AG10803 (cell line): Measurements from ENCODE around the gene SMOC2.

Source experiments
- DNase-seq: peaks from one replicate; pipeline ENCODE4 v3.0.0; 2010; ENCODE audit warnings: low read depth
- H3K4me3 ChIP-seq: 2 replicates; pipeline ENCODE4 v1.5.1; 2011; ENCODE audit warnings: mild to moderate bottlenecking, low read length, control low read depth
- CTCF ChIP-seq: conservative IDR thresholded peaks from 2 replicates; pipeline ENCODE4 v1.5.1; 2011; ENCODE audit warnings: mild to moderate bottlenecking, low read length, control low read depth, inconsistent platforms

Gene SMOC2

GRCh38 chr6:168513766-168514165 is 72.8 kb downstream of the SMOC2 start:
- DNase-seq: no peak
- H3K4me3 ChIP-seq: no peak overlapping the region

GRCh38 chr6:168514216-168514615 is 73.2 kb downstream of the SMOC2 start:
- DNase-seq: no peak
- H3K4me3 ChIP-seq: no peak overlapping the region
- no peak for TF ChIP-seq CTCF

More at GRCh38 chr6:168513766-168514165, 72.8 kb downstream of the SMOC2 start:
- TF ChIP-seq CTCF: no peak

- DNase-seq: no peak
- no peak for TF ChIP-seq CTCF
- no peak overlapping the region for H3K4me3 ChIP-seq
Observed at GRCh38 chr6:168515376-168515775, 74.4 kb downstream of the SMOC2 start.

GRCh38 chr6:168516944-168517741 is 76.2 kb downstream of the SMOC2 start:
- TF ChIP-seq CTCF: no peak
- DNase-seq: no peak
- no peak overlapping the region for H3K4me3 ChIP-seq

GRCh38 chr6:168517742-168518347 is 76.9 kb downstream of the SMOC2 start:
- no peak for TF ChIP-seq CTCF
- H3K4me3 ChIP-seq: no peak overlapping the region
- no peak for DNase-seq

GRCh38 chr6:168518348-168518745 is 77.4 kb downstream of the SMOC2 start:
- DNase-seq: no peak
- no peak for TF ChIP-seq CTCF
- H3K4me3 ChIP-seq: no peak overlapping the region

- TF ChIP-seq CTCF: no peak
- DNase-seq: no peak
- no peak overlapping the region for H3K4me3 ChIP-seq
Observed at GRCh38 chr6:168518867-168519266, 77.9 kb downstream of the SMOC2 start.
